HepG2 (cell line): ENCODE data around the gene ZMIZ1. TPM values are rescaled to one million over a fixed set of nuclear protein-coding genes. Genes with fewer than 3 reads are reported as not detected.

ENCODE experiments used
- ASH2L ChIP-seq: fragments of 300-600, 200-600 bp; sonication (generic); IDR thresholded peaks from 2 replicates; pipeline ENCODE4 v1.7.0; 2017; ENCODE audit warnings: low read depth, mild to moderate bottlenecking, moderate library complexity, mixed read lengths, low read length; ENCODE audit not compliant: insufficient read length
- CENPBD1 ChIP-seq: sonication (generic); formaldehyde crosslinking; IDR thresholded peaks from 2 replicates; pipeline ENCODE4 v1.8.0; 2022; ENCODE audit warnings: missing genetic modification reagents, low read depth, mild to moderate bottlenecking, borderline replicate concordance
- DPF2 ChIP-seq: sonication (generic); formaldehyde crosslinking; IDR thresholded peaks from 2 replicates; pipeline ENCODE4 v1.4.0; 2020; ENCODE audit warnings: mild to moderate bottlenecking, low read depth, missing genetic modification reagents, borderline replicate concordance
- DRAP1 ChIP-seq: IDR thresholded peaks from 2 replicates; pipeline ENCODE4 v1.6.1; 2016; ENCODE audit warnings: missing genetic modification reagents, missing compliant biosample characterization
- FOSL1 ChIP-seq: sonication (generic); formaldehyde crosslinking; IDR thresholded peaks from 2 replicates; pipeline ENCODE4 v1.9.0; 2021; ENCODE audit warnings: missing genetic modification reagents, borderline replicate concordance
- HHEX ChIP-seq: IDR thresholded peaks from 2 replicates; pipeline ENCODE4 v1.6.1; 2016; ENCODE audit warnings: control low read depth
- KLF11 ChIP-seq: IDR thresholded peaks from 2 replicates; pipeline ENCODE4 v1.6.1; 2016; ENCODE audit warnings: missing compliant biosample characterization
- NPAS2 ChIP-seq: sonication (generic); formaldehyde crosslinking; IDR thresholded peaks from 2 replicates; pipeline ENCODE4 v1.8.0; 2022; ENCODE audit warnings: mild to moderate bottlenecking, missing genetic modification reagents, borderline replicate concordance
- NR1H2 ChIP-seq: sonication (generic); formaldehyde crosslinking; IDR thresholded peaks from 2 replicates; pipeline ENCODE4 v1.8.1; 2022; ENCODE audit warnings: low read depth, missing genetic modification reagents, borderline replicate concordance
- PHF20 ChIP-seq: sonication (generic); formaldehyde crosslinking; IDR thresholded peaks from 2 replicates; pipeline ENCODE4 v1.5.0; 2020; ENCODE audit warnings: mild to moderate bottlenecking, missing genetic modification reagents
- PLRG1 ChIP-seq: fragments of 450-650 bp; conservative IDR thresholded peaks from 2 replicates; pipeline ENCODE4 v1.6.1; 2016
- SETDB1 ChIP-seq: sonication (generic); formaldehyde crosslinking; IDR thresholded peaks from 2 replicates; pipeline ENCODE4 v1.5.1; 2020; ENCODE audit warnings: missing genetic modification reagents, mild to moderate bottlenecking, borderline replicate concordance
- SMAD3 ChIP-seq: sonication (generic); formaldehyde crosslinking; IDR thresholded peaks from 2 replicates; pipeline ENCODE4 v1.4.0; 2020; ENCODE audit warnings: missing genetic modification reagents
- SRY ChIP-seq: sonication (generic); formaldehyde crosslinking; IDR thresholded peaks from 2 replicates; pipeline ENCODE4 v1.8.0; 2022; ENCODE audit warnings: mild to moderate bottlenecking, missing genetic modification reagents
- TCF7 ChIP-seq: sonication (generic); IDR thresholded peaks from 2 replicates; pipeline ENCODE4 v1.6.1; 2016; ENCODE audit warnings: antibody characterized with exemption, low read depth
- TSC22D2 ChIP-seq: sonication (generic); formaldehyde crosslinking; IDR thresholded peaks from 2 replicates; pipeline ENCODE4 v1.5.1; 2020; ENCODE audit warnings: missing genetic modification reagents, mild to moderate bottlenecking, borderline replicate concordance
- ZMYM3 ChIP-seq: sonication (generic); formaldehyde crosslinking; IDR thresholded peaks from 2 replicates; pipeline ENCODE4 v1.5.1; 2020; ENCODE audit warnings: mild to moderate bottlenecking, missing genetic modification reagents
- ZNF264 ChIP-seq: sonication (generic); formaldehyde crosslinking; IDR thresholded peaks from 2 replicates; pipeline ENCODE4 v1.4.0; 2020; ENCODE audit warnings: missing genetic modification reagents
- ZNF383 ChIP-seq: sonication (generic); formaldehyde crosslinking; IDR thresholded peaks from 2 replicates; pipeline ENCODE4 v1.4.0; 2020; ENCODE audit warnings: missing genetic modification reagents, mild to moderate bottlenecking, borderline replicate concordance
- ZNF639 ChIP-seq: conservative IDR thresholded peaks from 2 replicates; pipeline ENCODE4 v1.6.1; 2018; ENCODE audit warnings: missing genetic modification reagents
- ZNF781 ChIP-seq: sonication (generic); formaldehyde crosslinking; IDR thresholded peaks from 2 replicates; pipeline ENCODE4 v1.5.1; 2020; ENCODE audit warnings: borderline replicate concordance, mild to moderate bottlenecking, missing genetic modification reagents; ENCODE audit errors: not compliant biosample characterization
- polyA plus RNA-seq, 8 experiments: library from polyadenylated mRNA; depleted of rRNA in 3 of 8; stranded (reverse) in 7 of 8; unstranded in 1 of 8; fragments of >200 nt; fragmentation: Illumina TruSeq in 4 of 8; extraction: Trizol in 4 of 8; gene quantifications; 2 replicates each; pipeline versions ENCODE4 v1.2.1 to v1.2.3, GENCODE V29; 2011 to 2016; ENCODE audit warnings: low read depth in 4 of 8, missing spikeins in 1 of 8, mixed read lengths in 1 of 8; ENCODE audit not compliant: insufficient read depth in 1 of 8
- total RNA-seq, 5 experiments: library from RNA; depleted of rRNA; stranded (reverse); fragments of >200 nt; fragmentation: Illumina TruSeq; extraction: Trizol; gene quantifications; 2 replicates each; pipeline ENCODE4 v1.2.3, GENCODE V29; 2016; ENCODE audit warnings: low read depth in 1 of 5
- TF ChIP-seq, protein P1 (sequence below): sonication (generic); formaldehyde crosslinking; IDR thresholded peaks from 2 replicates; pipeline ENCODE4 v1.5.0; 2020; ENCODE audit warnings: mild to moderate bottlenecking, missing genetic modification reagents, borderline replicate concordance
- TF ChIP-seq, protein P2 (sequence below): sonication (generic); formaldehyde crosslinking; IDR thresholded peaks from 2 replicates; pipeline ENCODE4 v1.5.0; 2020; ENCODE audit warnings: missing genetic modification reagents
- TF ChIP-seq, protein P3 (sequence below): sonication (generic); formaldehyde crosslinking; IDR thresholded peaks from 2 replicates; pipeline ENCODE4 v1.4.0; 2020; ENCODE audit warnings: mild to moderate bottlenecking, missing genetic modification reagents, borderline replicate concordance

The ZMIZ1 gene
- total and polyA plus RNA-seq, 2 of the 13 experiments (the other 11 are each of a cell fraction or from before 2014, with no cell fraction given) = 5.3 to 10.2 TPM

- TF ChIP-seq, protein P1, sequence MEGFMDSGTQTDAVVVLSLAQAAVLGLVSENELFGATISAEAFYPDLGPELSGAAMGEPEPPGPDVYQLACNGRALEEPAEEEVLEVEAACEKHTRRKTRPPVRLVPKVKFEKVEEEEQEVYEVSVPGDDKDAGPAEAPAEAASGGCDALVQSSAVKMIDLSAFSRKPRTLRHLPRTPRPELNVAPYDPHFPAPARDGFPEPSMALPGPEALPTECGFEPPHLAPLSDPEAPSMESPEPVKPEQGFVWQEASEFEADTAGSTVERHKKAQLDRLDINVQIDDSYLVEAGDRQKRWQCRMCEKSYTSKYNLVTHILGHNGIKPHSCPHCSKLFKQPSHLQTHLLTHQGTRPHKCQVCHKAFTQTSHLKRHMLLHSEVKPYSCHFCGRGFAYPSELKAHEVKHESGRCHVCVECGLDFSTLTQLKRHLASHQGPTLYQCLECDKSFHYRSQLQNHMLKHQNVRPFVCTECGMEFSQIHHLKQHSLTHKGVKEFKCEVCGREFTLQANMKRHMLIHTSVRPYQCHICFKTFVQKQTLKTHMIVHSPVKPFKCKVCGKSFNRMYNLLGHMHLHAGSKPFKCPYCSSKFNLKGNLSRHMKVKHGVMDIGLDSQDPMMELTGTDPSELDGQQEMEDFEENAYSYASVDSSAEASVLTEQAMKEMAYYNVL = no peak
- peak; percentile 54 for TF ChIP-seq ASH2L
- TF ChIP-seq ZNF781 (CRISPR knock-in tag) = no peak
- no peak for TF ChIP-seq FOSL1 (CRISPR knock-in tag)
- TF ChIP-seq DRAP1 (CRISPR knock-in tag) = peak; percentile 99
- TF ChIP-seq HHEX (CRISPR knock-in tag) = no peak
- TF ChIP-seq PLRG1 = no peak
- no peak; the same call in 1 of the 2 replicates for TF ChIP-seq SRY (CRISPR knock-in tag)
- TF ChIP-seq KLF11 (CRISPR knock-in tag) = no peak
- 0 out of 2 replicates have a peak, but pooled peaks have one; percentile 23 for TF ChIP-seq PHF20 (CRISPR knock-in tag)
- TF ChIP-seq ZNF383 = no peak
- no peak for TF ChIP-seq SMAD3 (CRISPR knock-in tag)
- TF ChIP-seq ZNF639 (CRISPR knock-in tag) = no peak
- no peak for TF ChIP-seq ZMYM3
- TF ChIP-seq NR1H2 (CRISPR knock-in tag) = no peak
- no peak for TF ChIP-seq CENPBD1 (CRISPR knock-in tag)
- TF ChIP-seq DPF2 (CRISPR knock-in tag) = no peak
- TF ChIP-seq NPAS2 (CRISPR knock-in tag) = no peak
- TF ChIP-seq TSC22D2 (CRISPR knock-in tag) = no peak
- no peak for TF ChIP-seq ZNF264 (CRISPR knock-in tag)
- TF ChIP-seq, protein P2, sequence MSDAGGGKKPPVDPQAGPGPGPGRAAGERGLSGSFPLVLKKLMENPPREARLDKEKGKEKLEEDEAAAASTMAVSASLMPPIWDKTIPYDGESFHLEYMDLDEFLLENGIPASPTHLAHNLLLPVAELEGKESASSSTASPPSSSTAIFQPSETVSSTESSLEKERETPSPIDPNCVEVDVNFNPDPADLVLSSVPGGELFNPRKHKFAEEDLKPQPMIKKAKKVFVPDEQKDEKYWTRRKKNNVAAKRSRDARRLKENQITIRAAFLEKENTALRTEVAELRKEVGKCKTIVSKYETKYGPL (CRISPR knock-in tag) = 0 out of 2 replicates have a peak, but pooled peaks have one; percentile 24
- no peak for TF ChIP-seq SETDB1 (CRISPR knock-in tag)
- TF ChIP-seq TCF7 = no peak
- TF ChIP-seq, protein P3, sequence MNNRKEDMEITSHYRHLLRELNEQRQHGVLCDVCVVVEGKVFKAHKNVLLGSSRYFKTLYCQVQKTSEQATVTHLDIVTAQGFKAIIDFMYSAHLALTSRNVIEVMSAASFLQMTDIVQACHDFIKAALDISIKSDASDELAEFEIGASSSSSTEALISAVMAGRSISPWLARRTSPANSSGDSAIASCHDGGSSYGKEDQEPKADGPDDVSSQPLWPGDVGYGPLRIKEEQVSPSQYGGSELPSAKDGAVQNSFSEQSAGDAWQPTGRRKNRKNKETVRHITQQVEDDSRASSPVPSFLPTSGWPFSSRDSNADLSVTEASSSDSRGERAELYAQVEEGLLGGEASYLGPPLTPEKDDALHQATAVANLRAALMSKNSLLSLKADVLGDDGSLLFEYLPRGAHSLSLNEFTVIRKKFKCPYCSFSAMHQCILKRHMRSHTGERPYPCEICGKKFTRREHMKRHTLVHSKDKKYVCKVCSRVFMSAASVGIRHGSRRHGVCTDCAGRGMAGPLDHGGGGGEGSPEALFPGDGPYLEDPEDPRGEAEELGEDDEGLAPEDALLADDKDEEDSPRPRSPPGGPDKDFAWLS = no peak
Observed at GRCh38 chr10:79347226-79347893, 278.6 kb downstream of the ZMIZ1 start, which contains the start of gene PPIF (continued).
